ENCODE results near the gene FAM228A. TPM values are rescaled to one million over a fixed set of nuclear protein-coding genes. Genes with fewer than 3 reads are reported as not detected.

Gene FAM228A
- total RNA-seq, 1 experiment from 2014 or later = not detected

DNA sequence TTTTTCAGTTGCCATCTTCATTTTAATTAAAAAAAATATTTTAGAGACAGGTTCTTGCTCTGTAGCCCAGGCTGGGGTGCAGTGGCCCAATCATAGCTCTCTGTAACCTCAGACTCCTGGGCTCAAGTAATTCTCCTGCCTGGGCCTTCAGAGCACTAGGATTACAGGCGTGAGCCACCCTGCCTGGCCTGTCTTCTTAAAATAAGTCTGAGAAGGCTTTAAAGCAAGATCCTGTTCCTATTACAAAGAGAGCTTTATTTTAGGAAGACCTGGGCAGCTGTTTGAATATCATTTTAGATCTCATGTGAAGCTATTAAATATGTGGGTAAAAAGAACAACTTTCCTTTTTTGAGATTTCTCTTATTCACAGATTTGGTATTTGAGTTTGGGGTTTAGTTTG lies 1.5 kb downstream of the FAM228A start:
- Histone ChIP-seq H3K9ac (ENCODE audit: low read length) (no peak overlapping the region), H4K20me1 (ENCODE audit: insufficient read depth, low read depth, low read length) (no peaks in the 10 kb centered on the region)

DNA sequence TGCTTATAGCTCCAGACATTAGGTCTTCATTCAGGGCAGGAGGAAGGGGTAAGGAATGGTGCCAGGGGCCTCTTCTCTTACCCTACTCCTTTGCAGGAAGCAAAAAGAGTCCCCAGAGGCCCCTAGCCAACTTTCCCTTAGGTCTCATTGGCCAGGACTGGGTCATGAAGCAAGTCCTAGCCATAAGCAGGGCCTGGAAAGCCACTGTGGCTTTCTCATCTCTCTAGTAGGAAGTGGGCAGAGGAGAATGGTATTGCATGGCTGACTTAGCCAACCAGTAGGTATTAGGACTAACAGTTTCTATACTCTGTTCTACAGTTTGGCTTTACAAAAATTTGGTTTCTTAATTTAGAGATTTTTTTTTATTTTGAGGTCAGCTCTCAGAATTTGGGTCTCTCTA lies 4.8 kb downstream of the FAM228A start:
- no peaks in the 10 kb centered on the region for H3K27me3 ChIP-seq (ENCODE audit: low read length)
- no peak overlapping the region for H3K4me3 ChIP-seq (ENCODE audit: low read length)
- H3K79me2 ChIP-seq (ENCODE audit: low read length) = no peaks in the 10 kb centered on the region
- H3K4me2 ChIP-seq (ENCODE audit: low read depth, low read length, poor library complexity, severe bottlenecking) = no peak overlapping the region
- H3K4me1 ChIP-seq (ENCODE audit: low read length) = no peaks in the 10 kb centered on the region
- no peaks in the 10 kb centered on the region for H4K20me1 ChIP-seq (ENCODE audit: insufficient read depth, low read depth, low read length)
- H3K9me3 ChIP-seq (ENCODE audit: low read length) = no peaks in the 10 kb centered on the region
- DNase-seq = no peak
- H3K27ac ChIP-seq (ENCODE audit: low read length) = no peak overlapping the region
- no peaks in the 10 kb centered on the region for H3K9me2 ChIP-seq (replicated peaks; ENCODE audit: insufficient read depth, low read length)
- H3K9ac ChIP-seq (ENCODE audit: low read length) = no peak overlapping the region
- no peaks in the 10 kb centered on the region for H3K36me3 ChIP-seq (ENCODE audit: insufficient read depth, low read length)
- no peak overlapping the region for H2AFZ ChIP-seq (ENCODE audit: low read length)

More for the DNA sequence above, 1.5 kb downstream of the FAM228A start:
- no peaks in the 10 kb centered on the region for H3K27me3 ChIP-seq (ENCODE audit: low read length)
- H3K9me2 ChIP-seq (replicated peaks; ENCODE audit: insufficient read depth, low read length) = no peaks in the 10 kb centered on the region
- no peak for DNase-seq
- H2AFZ ChIP-seq (ENCODE audit: low read length) = no peak overlapping the region
- no peak overlapping the region for H3K4me2 ChIP-seq (ENCODE audit: low read depth, low read length, poor library complexity, severe bottlenecking)
- H3K9me3 ChIP-seq (ENCODE audit: low read length) = no peaks in the 10 kb centered on the region
- H3K27ac ChIP-seq (ENCODE audit: low read length) = no peak overlapping the region
- H3K79me2 ChIP-seq (ENCODE audit: low read length) = no peaks in the 10 kb centered on the region
- H3K4me1 ChIP-seq (ENCODE audit: low read length) = no peaks in the 10 kb centered on the region
- H3K36me3 ChIP-seq (ENCODE audit: insufficient read depth, low read length) = no peaks in the 10 kb centered on the region
- no peak overlapping the region for H3K4me3 ChIP-seq (ENCODE audit: low read length)

GRCh38 chr2:24181849-24182248 lies 7.0 kb downstream of the FAM228A start:
- Histone ChIP-seq H2AFZ (ENCODE audit: low read length) (no peak overlapping the region), H3K9me2 (replicated peaks; ENCODE audit: insufficient read depth, low read length) (no peaks in the 10 kb centered on the region), H3K4me2 (ENCODE audit: low read depth, low read length, poor library complexity, severe bottlenecking) (no peak overlapping the region), H3K79me2 (ENCODE audit: low read length) (no peaks in the 10 kb centered on the region), H3K4me1 (ENCODE audit: low read length) (no peaks in the 10 kb centered on the region), H3K36me3 (ENCODE audit: insufficient read depth, low read length) (no peaks in the 10 kb centered on the region), H3K27me3 (ENCODE audit: low read length) (no peaks in the 10 kb centered on the region), H3K9ac (ENCODE audit: low read length) (no peak overlapping the region), H3K27ac (ENCODE audit: low read length) (no peak overlapping the region), H3K4me3 (ENCODE audit: low read length) (no peak overlapping the region), H4K20me1 (ENCODE audit: insufficient read depth, low read depth, low read length) (no peaks in the 10 kb centered on the region), H3K9me3 (ENCODE audit: low read length) (no peaks in the 10 kb centered on the region)
- no peak for DNase-seq

DNA sequence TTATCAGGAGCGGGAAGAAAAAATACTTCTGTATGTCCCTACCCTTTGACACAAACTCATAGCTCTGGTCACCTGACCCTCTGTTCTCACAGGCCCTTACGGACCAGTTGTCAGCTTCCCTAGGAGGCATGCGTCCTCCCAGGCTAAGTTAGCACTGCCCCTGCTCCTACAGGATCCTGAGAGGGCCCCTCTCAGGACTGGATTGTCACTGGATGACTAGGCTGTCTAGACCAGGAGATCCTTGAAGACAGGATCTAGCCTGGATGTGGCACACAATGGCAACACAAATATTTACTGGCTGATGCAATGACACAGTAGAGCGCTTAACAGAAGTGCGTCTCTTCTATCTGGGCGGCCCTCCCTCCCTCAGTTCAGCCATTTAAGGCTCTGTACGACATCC lies 7.7 kb downstream of the FAM228A start:
- no peaks in the 10 kb centered on the region for H3K9me3 ChIP-seq (ENCODE audit: low read length)
- H3K9me2 ChIP-seq (replicated peaks; ENCODE audit: insufficient read depth, low read length) = no peaks in the 10 kb centered on the region
- no peaks in the 10 kb centered on the region for H3K4me1 ChIP-seq (ENCODE audit: low read length)
- H3K36me3 ChIP-seq (ENCODE audit: insufficient read depth, low read length) = no peaks in the 10 kb centered on the region
- H4K20me1 ChIP-seq (ENCODE audit: insufficient read depth, low read depth, low read length) = no peaks in the 10 kb centered on the region
- DNase-seq = no peak
- no peak overlapping the region for H3K4me2 ChIP-seq (ENCODE audit: low read depth, low read length, poor library complexity, severe bottlenecking)
- no peak overlapping the region for H2AFZ ChIP-seq (ENCODE audit: low read length)
- no peaks in the 10 kb centered on the region for H3K27me3 ChIP-seq (ENCODE audit: low read length)
- no peaks in the 10 kb centered on the region for H3K79me2 ChIP-seq (ENCODE audit: low read length)
- no peak overlapping the region for H3K27ac ChIP-seq (ENCODE audit: low read length)
- no peak overlapping the region for H3K4me3 ChIP-seq (ENCODE audit: low read length)
- no peak overlapping the region for H3K9ac ChIP-seq (ENCODE audit: low read length)

DNA sequence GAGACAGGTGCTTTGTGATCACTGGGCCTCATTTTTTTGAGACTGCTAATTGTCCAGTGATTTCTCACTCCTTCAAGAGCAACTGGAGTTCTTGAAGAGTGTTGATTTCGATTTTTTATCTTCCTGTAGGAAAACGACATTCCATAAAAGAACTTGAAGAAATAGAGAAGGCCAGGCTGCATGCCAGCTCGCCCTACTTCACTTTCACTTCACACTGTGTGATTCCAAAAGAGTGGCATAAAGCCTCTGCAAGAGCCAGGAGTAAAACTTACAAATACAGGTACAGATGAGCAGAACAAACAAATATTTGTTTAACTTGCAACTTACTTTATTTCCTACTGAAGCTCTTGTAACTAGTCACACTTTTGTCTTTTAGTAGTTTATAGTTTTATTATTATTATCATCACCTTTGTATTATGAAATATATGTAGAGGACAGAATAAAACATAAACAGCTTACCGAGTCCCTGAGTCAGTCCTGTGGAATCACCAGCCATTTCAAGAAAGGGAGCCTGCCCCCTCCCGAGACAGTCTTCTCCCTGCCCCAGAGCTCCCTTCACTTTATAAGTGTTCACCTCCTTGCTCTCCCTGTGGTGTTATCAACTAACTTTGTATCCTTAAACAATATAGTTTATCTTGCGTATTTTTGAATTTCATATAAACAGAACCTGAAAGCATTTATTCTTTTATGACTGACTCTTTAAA lies 8.7 kb downstream of the FAM228A start:
- Histone ChIP-seq H3K36me3 (ENCODE audit: insufficient read depth, low read length) (no peaks in the 10 kb centered on the region), H3K4me1 (ENCODE audit: low read length) (no peaks in the 10 kb centered on the region), H3K9me3 (ENCODE audit: low read length) (no peaks in the 10 kb centered on the region), H3K27ac (ENCODE audit: low read length) (no peak overlapping the region), H3K27me3 (ENCODE audit: low read length) (no peaks in the 10 kb centered on the region), H3K4me2 (ENCODE audit: low read depth, low read length, poor library complexity, severe bottlenecking) (no peak overlapping the region), H3K9me2 (replicated peaks; ENCODE audit: insufficient read depth, low read length) (no peaks in the 10 kb centered on the region), H3K9ac (ENCODE audit: low read length) (no peak overlapping the region), H4K20me1 (ENCODE audit: insufficient read depth, low read depth, low read length) (no peaks in the 10 kb centered on the region), H3K4me3 (ENCODE audit: low read length) (no peak overlapping the region), H3K79me2 (ENCODE audit: low read length) (no peaks in the 10 kb centered on the region), H2AFZ (ENCODE audit: low read length) (no peak overlapping the region)
- no peak for DNase-seq

GRCh38 chr2:24189551-24189950 lies 14.7 kb downstream of the FAM228A start:
- Histone ChIP-seq H3K4me1 (ENCODE audit: low read length) (no peaks in the 10 kb centered on the region), H3K9ac (ENCODE audit: low read length) (no peak overlapping the region), H4K20me1 (ENCODE audit: insufficient read depth, low read depth, low read length) (no peaks in the 10 kb centered on the region), H3K27ac (ENCODE audit: low read length) (no peak overlapping the region), H3K9me2 (replicated peaks; ENCODE audit: insufficient read depth, low read length) (no peaks in the 10 kb centered on the region), H2AFZ (ENCODE audit: low read length) (no peak overlapping the region), H3K79me2 (ENCODE audit: low read length) (no peaks in the 10 kb centered on the region), H3K27me3 (ENCODE audit: low read length) (no peaks in the 10 kb centered on the region), H3K9me3 (ENCODE audit: low read length) (no peaks in the 10 kb centered on the region), H3K4me2 (ENCODE audit: low read depth, low read length, poor library complexity, severe bottlenecking) (no peak overlapping the region), H3K4me3 (ENCODE audit: low read length) (no peak overlapping the region), H3K36me3 (ENCODE audit: insufficient read depth, low read length) (no peaks in the 10 kb centered on the region)
- DNase-seq = no peak

GRCh38 chr2:24190503-24190902 lies 15.7 kb downstream of the FAM228A start:
- no peak overlapping the region for H2AFZ ChIP-seq (ENCODE audit: low read length)
- H3K9ac ChIP-seq (ENCODE audit: low read length) = no peak overlapping the region
- no peak overlapping the region for H3K4me3 ChIP-seq (ENCODE audit: low read length)
- DNase-seq = no peak
- no peaks in the 10 kb centered on the region for H3K9me2 ChIP-seq (replicated peaks; ENCODE audit: insufficient read depth, low read length)
- no peaks in the 10 kb centered on the region for H4K20me1 ChIP-seq (ENCODE audit: insufficient read depth, low read depth, low read length)
- no peaks in the 10 kb centered on the region for H3K27me3 ChIP-seq (ENCODE audit: low read length)
- H3K79me2 ChIP-seq (ENCODE audit: low read length) = no peaks in the 10 kb centered on the region
- no peaks in the 10 kb centered on the region for H3K9me3 ChIP-seq (ENCODE audit: low read length)
- no peaks in the 10 kb centered on the region for H3K36me3 ChIP-seq (ENCODE audit: insufficient read depth, low read length)
- H3K27ac ChIP-seq (ENCODE audit: low read length) = no peak overlapping the region
- no peaks in the 10 kb centered on the region for H3K4me1 ChIP-seq (ENCODE audit: low read length)
- no peak overlapping the region for H3K4me2 ChIP-seq (ENCODE audit: low read depth, low read length, poor library complexity, severe bottlenecking)

- Histone ChIP-seq H3K27ac (ENCODE audit: low read length) (no peak overlapping the region), H4K20me1 (ENCODE audit: insufficient read depth, low read depth, low read length) (no peaks in the 10 kb centered on the region), H3K79me2 (ENCODE audit: low read length) (no peaks in the 10 kb centered on the region), H3K36me3 (ENCODE audit: insufficient read depth, low read length) (no peaks in the 10 kb centered on the region), H3K27me3 (ENCODE audit: low read length) (no peaks in the 10 kb centered on the region), H3K9ac (ENCODE audit: low read length) (no peak overlapping the region), H3K9me3 (ENCODE audit: low read length) (no peaks in the 10 kb centered on the region), H3K4me1 (ENCODE audit: low read length) (no peaks in the 10 kb centered on the region), H3K9me2 (replicated peaks; ENCODE audit: insufficient read depth, low read length) (no peaks in the 10 kb centered on the region), H3K4me3 (ENCODE audit: low read length) (no peak overlapping the region), H3K4me2 (ENCODE audit: low read depth, low read length, poor library complexity, severe bottlenecking) (no peak overlapping the region), H2AFZ (ENCODE audit: low read length) (no peak overlapping the region)
- no peak for DNase-seq
Observed at GRCh38 chr2:24191156-24191555, 16.3 kb downstream of the FAM228A start.
